ENCODE measurements around the gene ATF6B. TPM values are rescaled to one million over a fixed set of nuclear protein-coding genes. Genes with fewer than 3 reads are reported as not detected.

The ATF6B gene
- total RNA-seq, 1 donor from 2014 or later: 42.5 TPM

DNA sequence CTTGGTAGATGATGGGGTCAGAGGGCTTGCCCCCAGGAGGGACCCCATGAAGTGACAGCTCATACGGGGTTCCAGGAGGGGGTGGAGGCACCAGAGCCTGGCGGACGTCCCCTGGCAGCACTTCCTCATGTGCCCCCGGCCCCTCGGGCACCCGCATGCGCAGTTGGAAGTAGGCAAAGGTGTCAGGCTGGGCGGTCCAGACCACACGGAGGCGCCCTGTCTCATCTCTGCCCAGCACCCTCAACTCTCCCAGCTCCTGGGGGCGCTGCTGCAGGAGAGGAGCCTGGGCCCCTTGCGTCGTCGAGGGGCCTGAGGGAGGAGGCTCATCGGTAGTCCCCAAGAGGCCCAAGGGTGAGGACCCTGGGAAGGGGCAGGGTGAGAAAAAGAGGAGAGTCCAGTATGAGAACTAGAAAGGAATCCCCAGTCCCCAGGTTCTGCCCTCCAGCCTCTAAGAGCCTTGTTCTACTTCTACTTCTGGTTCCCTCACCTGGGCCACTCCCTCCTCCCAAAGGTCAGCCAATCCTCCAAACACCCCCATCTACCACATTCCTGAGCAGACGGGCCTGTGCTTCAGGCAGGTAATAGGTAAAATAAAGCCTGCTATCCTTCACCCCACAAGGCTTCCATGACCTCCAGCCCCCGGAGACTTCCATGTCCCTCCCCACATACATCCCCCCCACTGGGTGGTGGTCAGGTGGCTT is 42.1 kb downstream of the ATF6B start:
- TF ChIP-seq, protein P1, sequence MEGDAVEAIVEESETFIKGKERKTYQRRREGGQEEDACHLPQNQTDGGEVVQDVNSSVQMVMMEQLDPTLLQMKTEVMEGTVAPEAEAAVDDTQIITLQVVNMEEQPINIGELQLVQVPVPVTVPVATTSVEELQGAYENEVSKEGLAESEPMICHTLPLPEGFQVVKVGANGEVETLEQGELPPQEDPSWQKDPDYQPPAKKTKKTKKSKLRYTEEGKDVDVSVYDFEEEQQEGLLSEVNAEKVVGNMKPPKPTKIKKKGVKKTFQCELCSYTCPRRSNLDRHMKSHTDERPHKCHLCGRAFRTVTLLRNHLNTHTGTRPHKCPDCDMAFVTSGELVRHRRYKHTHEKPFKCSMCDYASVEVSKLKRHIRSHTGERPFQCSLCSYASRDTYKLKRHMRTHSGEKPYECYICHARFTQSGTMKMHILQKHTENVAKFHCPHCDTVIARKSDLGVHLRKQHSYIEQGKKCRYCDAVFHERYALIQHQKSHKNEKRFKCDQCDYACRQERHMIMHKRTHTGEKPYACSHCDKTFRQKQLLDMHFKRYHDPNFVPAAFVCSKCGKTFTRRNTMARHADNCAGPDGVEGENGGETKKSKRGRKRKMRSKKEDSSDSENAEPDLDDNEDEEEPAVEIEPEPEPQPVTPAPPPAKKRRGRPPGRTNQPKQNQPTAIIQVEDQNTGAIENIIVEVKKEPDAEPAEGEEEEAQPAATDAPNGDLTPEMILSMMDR (IDR thresholded peaks at IDR 0.05; ENCODE audit: insufficient read depth, low read length, poor library complexity, severe bottlenecking): no peak
- no peak overlapping the region for H3K4me3 ChIP-seq (ENCODE audit: low read depth, low read length)
- H3K27me3 ChIP-seq (ENCODE audit: control insufficient read depth, insufficient read depth, low read length): peaks cover 86% of the 10 kb centered on the region
- DNase-seq (ENCODE audit: low read depth): no peak
- H3K36me3 ChIP-seq (ENCODE audit: control insufficient read depth, insufficient read depth, low read length): no peaks in the 10 kb centered on the region

DNA sequence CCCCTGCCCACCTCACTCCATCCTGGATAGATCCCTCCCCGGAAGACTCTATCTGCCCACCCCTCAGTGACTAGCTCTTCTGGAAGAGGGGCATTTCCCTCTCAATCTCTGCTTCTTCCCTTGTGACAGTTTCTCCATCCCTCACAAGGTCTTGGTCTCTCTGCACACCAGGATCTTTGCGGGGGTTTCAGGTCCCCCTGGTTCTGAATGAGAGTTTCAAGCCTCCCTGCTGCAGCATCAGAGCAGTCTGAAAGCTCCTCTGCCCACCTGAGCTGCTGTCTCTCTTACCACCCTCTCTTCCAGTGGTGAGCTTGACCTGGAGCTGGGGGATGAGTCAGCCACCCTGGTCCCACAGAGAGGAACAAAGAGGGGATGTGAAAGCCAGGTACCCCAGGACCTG is 43.3 kb downstream of the ATF6B start:
- TF ChIP-seq, protein P1 (IDR thresholded peaks at IDR 0.05; ENCODE audit: insufficient read depth, low read length, poor library complexity, severe bottlenecking): no peak

DNA sequence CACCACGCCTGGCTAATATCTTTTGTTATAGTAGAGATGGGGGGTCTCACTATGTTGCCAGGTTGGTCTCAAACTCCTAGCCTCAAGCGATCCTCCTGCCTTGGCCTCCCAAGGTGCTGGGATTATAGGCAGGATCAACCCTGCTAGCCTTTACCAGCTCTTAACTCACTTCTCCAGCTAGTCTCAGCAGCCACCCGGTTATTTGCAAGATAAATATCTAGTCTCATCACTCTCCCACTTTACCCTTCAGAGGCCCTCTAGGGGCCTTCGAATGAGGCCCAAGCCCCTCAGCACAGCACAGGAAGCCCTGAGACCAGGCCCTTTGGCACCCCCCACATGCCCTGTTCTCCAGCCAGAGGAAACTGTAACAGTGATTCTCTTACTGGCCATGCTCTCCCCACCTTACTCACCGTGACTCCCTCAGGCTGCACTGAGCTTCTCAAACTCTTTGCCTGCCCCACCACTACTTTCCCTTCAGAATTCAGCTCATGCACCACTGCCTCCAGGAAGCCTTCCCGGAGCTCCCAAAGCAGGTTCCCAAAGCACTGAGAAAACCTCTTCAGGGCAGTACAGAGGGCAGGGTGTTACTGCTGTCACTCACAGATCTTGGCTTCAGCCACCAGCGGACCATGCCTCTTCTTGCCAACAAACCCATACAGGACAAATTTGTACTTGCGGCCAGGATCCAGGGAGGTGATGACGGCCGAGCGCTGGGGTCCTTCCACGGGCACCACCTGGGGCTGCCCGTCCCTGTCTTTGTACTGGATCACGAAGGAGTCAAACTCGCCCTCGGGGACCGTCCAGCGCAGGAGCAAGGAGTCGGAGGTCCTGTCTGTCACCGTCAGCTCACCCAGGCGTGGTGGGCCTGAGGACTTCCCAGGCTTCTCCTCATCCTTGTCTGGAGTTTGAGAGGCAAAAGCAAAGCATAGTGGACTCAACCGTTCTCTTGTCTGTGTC is 44.0 kb downstream of the ATF6B start:
- TF ChIP-seq, protein P1 (IDR thresholded peaks at IDR 0.05; ENCODE audit: insufficient read depth, low read length, poor library complexity, severe bottlenecking): no peak
- no peaks in the 10 kb centered on the region for H3K36me3 ChIP-seq (ENCODE audit: control insufficient read depth, insufficient read depth, low read length)
- H3K4me3 ChIP-seq (ENCODE audit: low read depth, low read length): no peak overlapping the region
- H3K27me3 ChIP-seq (ENCODE audit: control insufficient read depth, insufficient read depth, low read length): peaks cover 84% of the 10 kb centered on the region
- no peak for DNase-seq (ENCODE audit: low read depth)

More for the DNA sequence above, 43.3 kb downstream of the ATF6B start:
- DNase-seq (ENCODE audit: low read depth): no peak
- peaks cover 88% of the 10 kb centered on the region for H3K27me3 ChIP-seq (ENCODE audit: control insufficient read depth, insufficient read depth, low read length)
- H3K36me3 ChIP-seq (ENCODE audit: control insufficient read depth, insufficient read depth, low read length): no peaks in the 10 kb centered on the region
- no peak overlapping the region for H3K4me3 ChIP-seq (ENCODE audit: low read depth, low read length)

DNA sequence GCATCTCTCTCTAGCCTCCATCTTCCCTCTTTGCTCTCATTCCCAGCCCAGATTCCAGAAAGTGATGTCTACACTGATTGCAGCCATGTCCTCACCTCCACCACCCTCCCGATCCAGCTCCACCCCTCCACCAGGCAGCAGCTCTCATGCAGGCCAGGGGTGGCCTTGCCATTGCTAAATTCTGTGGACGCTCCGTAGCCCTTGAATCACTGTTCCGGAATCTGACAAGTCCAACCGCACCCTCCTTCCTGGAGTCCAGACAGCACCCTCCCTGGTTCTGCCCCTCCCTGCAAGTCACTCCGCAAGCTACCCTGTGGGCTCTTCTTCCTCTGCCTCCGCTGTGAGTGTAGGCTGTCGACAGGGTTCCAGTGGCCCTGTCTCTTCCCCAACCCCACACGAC is 45.1 kb downstream of the ATF6B start:
- H3K4me3 ChIP-seq (ENCODE audit: low read depth, low read length): no peak overlapping the region
- no peaks in the 10 kb centered on the region for H3K36me3 ChIP-seq (ENCODE audit: control insufficient read depth, insufficient read depth, low read length)
- TF ChIP-seq, protein P1 (IDR thresholded peaks at IDR 0.05; ENCODE audit: insufficient read depth, low read length, poor library complexity, severe bottlenecking): no peak
- DNase-seq (ENCODE audit: low read depth): no peak
- peaks cover 75% of the 10 kb centered on the region for H3K27me3 ChIP-seq (ENCODE audit: control insufficient read depth, insufficient read depth, low read length)

DNA sequence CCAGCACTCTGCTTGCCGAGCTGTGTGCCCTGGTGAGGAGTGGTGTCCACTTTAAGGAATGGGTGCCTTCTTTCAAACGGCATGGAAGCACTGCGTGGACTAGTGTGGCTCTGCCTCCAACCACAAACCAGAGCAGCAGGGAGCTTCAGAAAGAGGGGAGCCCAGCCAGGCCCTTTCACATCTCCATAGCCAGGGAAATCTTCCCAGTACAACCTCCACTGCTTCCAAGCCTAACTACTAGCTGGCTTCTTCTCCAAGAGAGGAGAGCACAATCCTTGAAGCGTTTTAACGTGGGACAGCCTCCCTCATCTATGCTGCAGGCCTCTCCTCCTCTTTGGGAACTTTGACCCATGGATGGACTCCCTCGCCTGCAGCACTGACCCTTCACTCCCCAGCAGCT is 45.6 kb downstream of the ATF6B start:
- peaks cover 70% of the 10 kb centered on the region for H3K27me3 ChIP-seq (ENCODE audit: control insufficient read depth, insufficient read depth, low read length)
- H3K4me3 ChIP-seq (ENCODE audit: low read depth, low read length): no peak overlapping the region
- no peak for DNase-seq (ENCODE audit: low read depth)
- TF ChIP-seq, protein P1 (IDR thresholded peaks at IDR 0.05; ENCODE audit: insufficient read depth, low read length, poor library complexity, severe bottlenecking): no peak
- no peaks in the 10 kb centered on the region for H3K36me3 ChIP-seq (ENCODE audit: control insufficient read depth, insufficient read depth, low read length)

Data from kidney epithelial cell (primary cell).